Measurements from ENCODE around the gene FREY1. TPM values are rescaled to one million over a fixed set of nuclear protein-coding genes. Genes with fewer than 3 reads are reported as not detected.

Gene FREY1
- total and polyA plus RNA-seq, 2 of the 13 experiments (the other 11 are each of a cell fraction or from before 2014, with no cell fraction given), result 0.44 to 0.73 TPM

- TF ChIP-seq FOXK2 (IDR thresholded peaks at IDR 0.05), result no peak
- no peak for TF ChIP-seq ETV6 (CRISPR knock-in tag; conservative IDR thresholded peaks at IDR 0.05)
- no peak for TF ChIP-seq IRF9 (CRISPR knock-in tag; IDR thresholded peaks at IDR 0.05; ENCODE audit: borderline replicate concordance)
Observed at GRCh38 chr11:45942381-45942780, 35.3 kb upstream of the FREY1 start (continued).

GRCh38 chr11:45941285-45941684 lies 34.2 kb upstream of the FREY1 start:
- H3K4me1 ChIP-seq (ENCODE audit: insufficient read depth, low read length), result no peaks in the 10 kb centered on the region
- DNase-seq (ENCODE audit: low spot score) (no peak), ATAC-seq (no peak), FAIRE-seq (no peak)
- H3K9ac ChIP-seq (ENCODE audit: insufficient read depth, low read depth, low read length), result no peak overlapping the region
- no peaks in the 10 kb centered on the region for H3K27me3 ChIP-seq (ENCODE audit: control insufficient read depth in 1 of 2, insufficient read depth in 2 of 2, low read length in 2 of 2)
- WGBS (ENCODE audit: low lambda C conversion rate), result 96% methylated on average over 4 of the region's 4 CpGs
- no peak overlapping the region for H2AFZ ChIP-seq (ENCODE audit: low read length)
- H4K20me1 ChIP-seq (ENCODE audit: insufficient read depth, low read length), result no peaks in the 10 kb centered on the region
- H3K4me3 ChIP-seq (replicated peaks in 1 of 3; ENCODE audit: insufficient read depth in 1 of 3, low read depth in 2 of 3, low read length in 3 of 3), result no peak overlapping the region
- in situ Hi-C loops (cut with HindIII; ENCODE audit: extremely low pct_ligation_motif_present, low pct_unique_long_range_greater_than_20kb) (no loop called here), intact Hi-C loops (cut with micrococcal nuclease; ENCODE audit: unreplicated experiment) (no loop called here)
- no peaks in the 10 kb centered on the region for H3K9me3 ChIP-seq (ENCODE audit: low read length)
- H3K79me2 ChIP-seq (ENCODE audit: insufficient read depth, low read length), result no peaks in the 10 kb centered on the region
- H3K27ac ChIP-seq (ENCODE audit: extremely low read length, insufficient read depth, low read length), result no peak overlapping the region
- H3K36me3 ChIP-seq (replicated peaks in 1 of 2; ENCODE audit: control insufficient read depth in 1 of 2, insufficient read depth in 2 of 2, low read length in 2 of 2), result peaks cover 9 to 18% of the 10 kb centered on the region in 2 experiments; a peak in 4 of 5 replicates
- no peak overlapping the region for H3K4me2 ChIP-seq (ENCODE audit: low read depth, low read length)
- ChIA-PET POLR2A (no interaction called here), CTCF (ENCODE audit: low intra/inter-chr PET ratio, low total read pairs) (no interaction called here)
- no TSS peak for BruUV-seq (replicated peaks)
- TF ChIP-seq GTF2F1 (IDR thresholded peaks at IDR 0.05; ENCODE audit: low read length) (no peak), PHF20 (CRISPR knock-in tag; IDR thresholded peaks at IDR 0.05) (no peak), YY1 (IDR thresholded peaks at IDR 0.05; ENCODE audit: insufficient read depth, insufficient replicate concordance, low read depth, low read length) (no peak), SSRP1 (CRISPR knock-in tag; IDR thresholded peaks at IDR 0.05) (no peak), ZNF761 (CRISPR knock-in tag; conservative IDR thresholded peaks at IDR 0.05) (no peak), CREM (IDR thresholded peaks at IDR 0.05) (no peak), CREM (CRISPR knock-in tag; IDR thresholded peaks at IDR 0.05) (no peak), ZNF749 (CRISPR knock-in tag; IDR thresholded peaks at IDR 0.05; ENCODE audit: borderline replicate concordance) (no peak), ZNF670 (CRISPR knock-in tag; IDR thresholded peaks at IDR 0.05; ENCODE audit: borderline replicate concordance) (no peak), ZNF280D (CRISPR knock-in tag; IDR thresholded peaks at IDR 0.05) (no peak), ZNF20 (CRISPR knock-in tag; IDR thresholded peaks at IDR 0.05) (no peak), FOXA1 (IDR thresholded peaks at IDR 0.05) (no peak), FOXA1 (CRISPR knock-in tag; IDR thresholded peaks at IDR 0.05) (no peak), ZXDC (CRISPR knock-in tag; IDR thresholded peaks at IDR 0.05) (no peak), IRF9 (CRISPR knock-in tag; IDR thresholded peaks at IDR 0.05; ENCODE audit: borderline replicate concordance) (no peak)
